Suprapubic skin (tissue), 4 donors: ENCODE measurements around the gene CACNA1I. TPM values are rescaled to one million over a fixed set of nuclear protein-coding genes. Genes with fewer than 3 reads are reported as not detected.

ENCODE experiments used
- DNase-seq, 2 donors: peaks; one replicate each; pipeline ENCODE4 v3.0.0-alpha.2; 2019; ENCODE audit warnings: low spot score in 2 of 2
- H3K27ac ChIP-seq: fragments of 200-600 bp; sonication (generic); one replicate; pipeline ENCODE4 v1.5.1; 2019
- H3K27me3 ChIP-seq: fragments of 200-600 bp; sonication (generic); one replicate; pipeline ENCODE4 v1.5.1; 2019
- H3K36me3 ChIP-seq: fragments of 200-600 bp; sonication (generic); one replicate; pipeline ENCODE4 v1.5.1; 2019
- H3K4me1 ChIP-seq: fragments of 200-600 bp; sonication (generic); one replicate; pipeline ENCODE4 v1.5.1; 2019
- H3K4me3 ChIP-seq: fragments of 200-600 bp; sonication (generic); one replicate; pipeline ENCODE4 v1.5.1; 2019; ENCODE audit warnings: mild to moderate bottlenecking
- H3K9me3 ChIP-seq: fragments of 200-600 bp; sonication (generic); one replicate; pipeline ENCODE4 v1.5.1; 2019
- EP300 ChIP-seq: sonication (generic); formaldehyde crosslinking; IDR thresholded peaks from one replicate; pipeline ENCODE4 v1.6.1; 2017; ENCODE audit warnings: antibody characterized with exemption
- POLR2A ChIP-seq, 2 donors: fragments of 450-650 bp; IDR thresholded peaks; one replicate each; pipeline ENCODE4 v1.6.1; 2017; ENCODE audit warnings: antibody characterized with exemption in 2 of 2, mild to moderate bottlenecking in 2 of 2, moderate library complexity in 2 of 2
- POLR2AphosphoS5 ChIP-seq, 3 donors: sonication (generic); formaldehyde crosslinking; IDR thresholded peaks; one replicate each; pipeline ENCODE4 v1.6.1; 2017; ENCODE audit warnings: antibody characterized with exemption in 3 of 3
- WGBS: methylation state at CpG from one replicate; pipeline ENCODE4 v1.1.5; 2018; 5-methylcytosine and 5-hydroxymethylcytosine counted together
- total RNA-seq, 4 donors: library from RNA; depleted of rRNA; stranded (reverse); fragments of >200 nt; gene quantifications; one replicate each; pipeline ENCODE4 v1.1.0, GENCODE V29; 2016
- TF ChIP-seq, protein P1 (sequence below), 2 donors: fragments of 200-600 bp in 1 of 2; fragments of 450-650 bp in 1 of 2; sonication (generic) in 1 of 2; IDR thresholded peaks; one replicate each; pipeline ENCODE4 v1.5.1; 2016 to 2019; ENCODE audit warnings: antibody characterized with exemption in 2 of 2, mild to moderate bottlenecking in 1 of 2, moderate library complexity in 1 of 2

Gene CACNA1I
- total RNA-seq, 4 donors from 2014 or later: 0.08 to 0.80 (median 0.17) TPM; not detected in 1

DNA sequence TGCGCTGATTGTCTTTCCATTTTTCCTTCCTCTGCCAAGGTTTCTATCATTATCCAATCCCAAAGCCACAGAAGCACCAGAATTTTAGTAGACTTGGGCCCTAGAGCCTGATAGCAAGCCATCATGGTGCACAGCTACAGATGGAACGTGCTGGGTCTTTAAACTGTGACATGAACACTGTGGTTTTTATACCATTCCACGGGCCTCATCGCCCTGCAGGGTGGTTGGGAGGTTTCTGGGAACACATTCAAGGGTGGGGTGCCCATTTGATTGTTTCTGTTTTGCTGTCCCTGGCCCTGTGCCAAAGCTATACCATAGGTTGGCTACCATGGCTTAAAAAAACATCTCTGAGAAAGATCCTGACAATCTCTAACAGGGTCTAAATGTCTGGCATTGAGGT is 151.9 kb downstream of the CACNA1I start:
- Histone ChIP-seq H3K27me3 (peaks cover 7% of the 10 kb centered on the region), H3K36me3 (no peaks in the 10 kb centered on the region), H3K27ac (no peak overlapping the region), H3K4me3 (no peak overlapping the region), H3K9me3 (no peaks in the 10 kb centered on the region), H3K4me1 (peaks cover 21% of the 10 kb centered on the region)
- peak in 1 of 2 donors; percentile 21 for DNase-seq
- 49% methylated on average over 4 of the region's 4 CpGs for WGBS
- TF ChIP-seq POLR2A (IDR thresholded peaks at IDR 0.05) (no peak), POLR2AphosphoS5 (IDR thresholded peaks at IDR 0.05) (no peak), EP300 (no peak)
- TF ChIP-seq, protein P1, sequence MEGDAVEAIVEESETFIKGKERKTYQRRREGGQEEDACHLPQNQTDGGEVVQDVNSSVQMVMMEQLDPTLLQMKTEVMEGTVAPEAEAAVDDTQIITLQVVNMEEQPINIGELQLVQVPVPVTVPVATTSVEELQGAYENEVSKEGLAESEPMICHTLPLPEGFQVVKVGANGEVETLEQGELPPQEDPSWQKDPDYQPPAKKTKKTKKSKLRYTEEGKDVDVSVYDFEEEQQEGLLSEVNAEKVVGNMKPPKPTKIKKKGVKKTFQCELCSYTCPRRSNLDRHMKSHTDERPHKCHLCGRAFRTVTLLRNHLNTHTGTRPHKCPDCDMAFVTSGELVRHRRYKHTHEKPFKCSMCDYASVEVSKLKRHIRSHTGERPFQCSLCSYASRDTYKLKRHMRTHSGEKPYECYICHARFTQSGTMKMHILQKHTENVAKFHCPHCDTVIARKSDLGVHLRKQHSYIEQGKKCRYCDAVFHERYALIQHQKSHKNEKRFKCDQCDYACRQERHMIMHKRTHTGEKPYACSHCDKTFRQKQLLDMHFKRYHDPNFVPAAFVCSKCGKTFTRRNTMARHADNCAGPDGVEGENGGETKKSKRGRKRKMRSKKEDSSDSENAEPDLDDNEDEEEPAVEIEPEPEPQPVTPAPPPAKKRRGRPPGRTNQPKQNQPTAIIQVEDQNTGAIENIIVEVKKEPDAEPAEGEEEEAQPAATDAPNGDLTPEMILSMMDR (IDR thresholded peaks at IDR 0.05): no peak

GRCh38 chr22:39723463-39723862 is 152.9 kb downstream of the CACNA1I start:
- DNase-seq: peak in 1 of 2 donors; percentile 63
- no peak for TF ChIP-seq POLR2A (IDR thresholded peaks at IDR 0.05)
- TF ChIP-seq, protein P1 (IDR thresholded peaks at IDR 0.05): no peak
- no peak for TF ChIP-seq POLR2AphosphoS5 (IDR thresholded peaks at IDR 0.05)
- no peak for TF ChIP-seq EP300
- no peaks in the 10 kb centered on the region for H3K36me3 ChIP-seq
- peaks cover 7% of the 10 kb centered on the region for H3K27me3 ChIP-seq
- H3K4me1 ChIP-seq: peaks cover 20% of the 10 kb centered on the region
- WGBS: 95% methylated on average over 8 of the region's 10 CpGs
- H3K27ac ChIP-seq: no peak overlapping the region
- no peak overlapping the region for H3K4me3 ChIP-seq
- H3K9me3 ChIP-seq: no peaks in the 10 kb centered on the region

GRCh38 chr22:39723899-39724351 is 153.4 kb downstream of the CACNA1I start:
- Histone ChIP-seq H3K4me3 (no peak overlapping the region), H3K27ac (peak overlapping the region; percentile 28), H3K4me1 (peaks cover 15% of the 10 kb centered on the region), H3K9me3 (no peaks in the 10 kb centered on the region), H3K27me3 (peaks cover 7% of the 10 kb centered on the region), H3K36me3 (no peaks in the 10 kb centered on the region)
- WGBS: 57% methylated on average over 3 of the region's 3 CpGs
- no peak for TF ChIP-seq POLR2A (IDR thresholded peaks at IDR 0.05)
- no peak for TF ChIP-seq POLR2AphosphoS5 (IDR thresholded peaks at IDR 0.05)
- TF ChIP-seq, protein P1 (IDR thresholded peaks at IDR 0.05): no peak
- TF ChIP-seq EP300: no peak
- DNase-seq: peak in 1 of 2 donors; percentile 63

- no peak overlapping the region for H3K27ac ChIP-seq
- 77% methylated on average over 3 of the region's 4 CpGs for WGBS
- peak in 1 of 2 donors; percentile 58 for DNase-seq
- peaks cover 7% of the 10 kb centered on the region for H3K27me3 ChIP-seq
- no peaks in the 10 kb centered on the region for H3K9me3 ChIP-seq
- TF ChIP-seq, protein P1 (IDR thresholded peaks at IDR 0.05): no peak
- TF ChIP-seq POLR2AphosphoS5 (IDR thresholded peaks at IDR 0.05): no peak
- TF ChIP-seq POLR2A (IDR thresholded peaks at IDR 0.05): no peak
- no peak for TF ChIP-seq EP300
- peaks cover 11% of the 10 kb centered on the region for H3K4me1 ChIP-seq
- no peaks in the 10 kb centered on the region for H3K36me3 ChIP-seq
- no peak overlapping the region for H3K4me3 ChIP-seq
Observed at GRCh38 chr22:39724390-39724789, 153.8 kb downstream of the CACNA1I start.

DNA sequence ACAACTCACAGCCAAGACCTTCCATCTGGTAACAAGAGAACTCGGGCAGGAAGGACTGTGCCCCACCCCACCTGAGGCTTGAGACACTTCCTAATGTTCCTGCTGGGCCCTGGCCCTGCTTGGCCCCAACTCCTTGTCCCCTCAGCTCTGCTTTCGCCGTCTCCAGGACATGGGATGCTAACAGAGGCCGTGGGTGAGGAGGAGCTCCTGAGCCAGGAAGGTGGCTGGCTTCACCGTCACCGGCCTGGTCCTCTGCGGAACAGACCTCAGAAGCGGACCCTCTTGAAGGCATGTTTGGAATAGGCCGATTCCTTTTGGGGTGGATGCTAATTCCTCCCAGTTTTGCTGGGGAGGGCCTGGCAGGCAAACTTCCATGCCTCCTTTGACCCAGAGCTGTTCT is 154.3 kb downstream of the CACNA1I start:
- Histone ChIP-seq H3K27ac (no peak overlapping the region), H3K36me3 (no peaks in the 10 kb centered on the region), H3K4me3 (no peak overlapping the region), H3K27me3 (peaks cover 7% of the 10 kb centered on the region), H3K9me3 (no peaks in the 10 kb centered on the region), H3K4me1 (peaks cover 11% of the 10 kb centered on the region)
- no peak for TF ChIP-seq POLR2A (IDR thresholded peaks at IDR 0.05)
- TF ChIP-seq, protein P1 (IDR thresholded peaks at IDR 0.05): no peak
- WGBS: 86% methylated on average over 9 of the region's 9 CpGs
- peak in 1 of 2 donors; percentile 50 for DNase-seq
